Keratinocyte (primary cell): ENCODE results near the gene NCLN.

ENCODE experiments used
- EZH2 ChIP-seq: IDR thresholded peaks from one replicate; pipeline ENCODE4 v1.6.1; 2012; ENCODE audit warnings: inconsistent platforms, mild to moderate bottlenecking, low read length, moderate library complexity
- TF ChIP-seq, protein P1 (sequence below), 3 experiments: IDR thresholded peaks in 1 of 3; conservative IDR thresholded peaks in 1 of 3; optimal IDR thresholded peaks in 1 of 3; 2 replicates in 2 of 3; 3 replicates in 1 of 3; pipeline versions ENCODE3 to v1.5.1; 2011; ENCODE audit warnings: low read length in 3 of 3, mild to moderate bottlenecking in 3 of 3, moderate library complexity in 2 of 3, control low read depth in 1 of 3, inconsistent platforms in 1 of 3; ENCODE audit not compliant: insufficient read depth in 2 of 3; ENCODE audit errors: extremely low read depth in 1 of 3

DNA sequence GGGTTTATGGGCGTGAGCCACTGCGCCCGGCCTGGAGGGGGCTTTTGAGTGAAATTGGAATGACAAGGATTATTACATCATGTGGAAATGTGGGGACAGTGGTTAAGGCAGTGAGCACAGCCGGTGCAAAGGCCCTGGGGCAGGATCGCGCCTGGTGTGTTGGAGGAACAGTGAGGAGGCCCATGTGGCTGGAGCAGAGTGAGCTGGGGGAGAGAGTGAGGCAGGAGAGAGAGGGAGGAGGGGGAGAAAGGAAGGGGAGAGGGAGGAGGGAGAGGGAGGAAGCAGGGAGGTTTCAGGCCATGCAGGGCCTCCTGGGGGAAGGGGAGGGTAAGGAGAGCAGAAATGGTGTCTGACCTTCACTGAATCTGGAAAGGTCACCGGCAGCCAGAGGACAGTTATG lies 27.4 kb downstream of the NCLN start:
- TF ChIP-seq, protein P1, sequence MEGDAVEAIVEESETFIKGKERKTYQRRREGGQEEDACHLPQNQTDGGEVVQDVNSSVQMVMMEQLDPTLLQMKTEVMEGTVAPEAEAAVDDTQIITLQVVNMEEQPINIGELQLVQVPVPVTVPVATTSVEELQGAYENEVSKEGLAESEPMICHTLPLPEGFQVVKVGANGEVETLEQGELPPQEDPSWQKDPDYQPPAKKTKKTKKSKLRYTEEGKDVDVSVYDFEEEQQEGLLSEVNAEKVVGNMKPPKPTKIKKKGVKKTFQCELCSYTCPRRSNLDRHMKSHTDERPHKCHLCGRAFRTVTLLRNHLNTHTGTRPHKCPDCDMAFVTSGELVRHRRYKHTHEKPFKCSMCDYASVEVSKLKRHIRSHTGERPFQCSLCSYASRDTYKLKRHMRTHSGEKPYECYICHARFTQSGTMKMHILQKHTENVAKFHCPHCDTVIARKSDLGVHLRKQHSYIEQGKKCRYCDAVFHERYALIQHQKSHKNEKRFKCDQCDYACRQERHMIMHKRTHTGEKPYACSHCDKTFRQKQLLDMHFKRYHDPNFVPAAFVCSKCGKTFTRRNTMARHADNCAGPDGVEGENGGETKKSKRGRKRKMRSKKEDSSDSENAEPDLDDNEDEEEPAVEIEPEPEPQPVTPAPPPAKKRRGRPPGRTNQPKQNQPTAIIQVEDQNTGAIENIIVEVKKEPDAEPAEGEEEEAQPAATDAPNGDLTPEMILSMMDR (optimal IDR thresholded peaks at IDR 0.05 in 1 of 3, IDR thresholded peaks at IDR 0.05 in 1 of 3, conservative IDR thresholded peaks at IDR 0.05 in 1 of 3; ENCODE audit: extremely low read depth in 1 of 3, insufficient read depth in 2 of 3, low read length in 3 of 3), result no peak
- TF ChIP-seq EZH2, result no peak
